ENCODE measurements around the gene POU5F1. TPM values are rescaled to one million over a fixed set of nuclear protein-coding genes. Genes with fewer than 3 reads are reported as not detected.
A peak's percentile ranks its signal among the peaks of the same experiment; 100 is the strongest.
"Not testable (repeated sequence)": the region's sequence is repeated elsewhere in the genome, so short reads cannot be mapped to it uniquely, and the experiment has no call there.

The POU5F1 gene
- total RNA-seq, 2 donors from 2014 or later: not detected

DNA sequence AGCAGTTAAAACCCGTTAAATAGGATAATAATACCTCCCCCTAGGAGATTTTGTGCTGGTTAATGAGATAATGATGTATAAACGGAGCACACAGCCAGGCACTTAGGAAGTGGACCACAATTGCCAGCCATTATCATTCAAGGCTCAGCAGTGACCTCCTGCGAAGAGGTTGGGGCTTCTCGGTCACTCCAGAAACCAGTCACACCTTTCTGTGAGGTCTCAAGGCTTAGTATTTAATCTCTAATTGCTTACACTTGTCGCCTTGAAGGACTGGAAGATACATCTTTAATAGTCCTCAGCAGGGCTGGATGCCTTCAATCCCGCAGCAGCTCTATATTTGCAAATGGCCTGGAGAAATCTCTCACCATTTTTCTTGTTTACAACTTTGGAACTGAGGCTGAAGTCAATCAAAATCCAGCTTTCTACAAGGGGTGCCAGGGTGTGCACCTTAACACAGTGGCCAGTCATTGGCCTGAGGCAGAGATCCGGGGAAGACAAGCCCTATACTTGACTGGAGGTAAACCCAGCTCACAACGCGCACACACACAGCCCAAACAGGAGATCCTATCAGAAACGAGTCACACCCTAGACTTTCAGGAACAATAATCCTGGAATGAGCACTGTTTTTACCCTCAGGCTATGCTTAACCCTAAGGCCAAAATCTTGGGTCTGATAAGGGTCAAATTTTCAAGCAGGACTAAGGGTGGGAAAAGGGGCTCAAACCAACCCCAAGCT, 1.2 kb downstream of the POU5F1 start:
- ATAC-seq (no peak), DNase-seq (no peak)
- Mint-ChIP-seq H3K4me1 (peaks cover 6% of the 10 kb centered on the region), H3K27me3 (no peaks in the 10 kb centered on the region), H3K4me3 (no peak overlapping the region), H3K27ac (no peak overlapping the region), H3K36me3 (ENCODE audit: low read depth) (no peaks in the 10 kb centered on the region)
- no peaks in the 10 kb centered on the region for H3K9me3 ChIP-seq (ENCODE audit: control insufficient read depth, low read length, poor library complexity, severe bottlenecking)

DNA sequence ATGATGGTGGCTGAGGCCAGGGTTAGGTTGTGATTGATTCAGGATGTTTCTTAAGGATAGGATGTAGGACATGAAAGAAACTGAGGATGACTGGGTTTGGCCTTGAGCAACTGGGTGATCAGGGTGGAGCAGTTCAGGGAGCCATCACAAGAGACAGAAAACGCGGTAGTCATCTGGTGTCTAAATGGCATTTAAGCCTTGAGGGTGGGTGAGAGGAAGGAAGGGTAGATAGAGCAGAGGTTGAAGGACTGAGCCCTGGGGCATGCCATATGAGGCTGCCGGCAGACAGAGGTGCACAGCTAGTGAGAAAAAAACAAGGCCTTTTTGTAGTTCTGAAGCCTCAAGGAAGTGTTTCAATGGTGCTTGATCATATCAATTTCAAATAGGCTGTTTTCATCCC, 1.9 kb downstream of the POU5F1 start:
- H3K4me3 Mint-ChIP-seq: no peak overlapping the region
- ATAC-seq: no peak
- H3K4me1 Mint-ChIP-seq: peaks cover 6% of the 10 kb centered on the region
- DNase-seq: no peak
- H3K9me3 ChIP-seq (ENCODE audit: control insufficient read depth, low read length, poor library complexity, severe bottlenecking): no peaks in the 10 kb centered on the region
- H3K27me3 Mint-ChIP-seq: no peaks in the 10 kb centered on the region
- H3K27ac Mint-ChIP-seq: no peak overlapping the region
- no peaks in the 10 kb centered on the region for H3K36me3 Mint-ChIP-seq (ENCODE audit: low read depth)

DNA sequence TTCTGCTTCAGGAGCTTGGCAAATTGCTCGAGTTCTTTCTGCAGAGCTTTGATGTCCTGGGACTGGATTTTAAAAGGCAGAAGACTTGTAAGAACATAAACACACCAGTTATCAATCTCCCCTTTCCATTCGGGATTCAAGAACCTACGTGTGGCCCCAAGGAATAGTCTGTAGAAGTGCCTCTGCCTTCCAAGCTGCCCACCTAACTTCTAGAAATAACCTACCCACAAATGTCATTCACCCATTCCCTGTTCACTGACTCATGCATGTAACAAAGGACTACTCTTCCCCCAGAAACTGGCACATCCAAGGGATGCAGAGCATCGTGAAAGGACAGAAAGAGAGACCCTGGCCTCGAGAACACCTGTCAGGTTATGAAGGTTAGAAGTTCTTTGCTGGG, 4.5 kb downstream of the POU5F1 start:
- Mint-ChIP-seq H3K4me1 (peaks cover 8% of the 10 kb centered on the region), H3K27ac (no peak overlapping the region), H3K27me3 (no peaks in the 10 kb centered on the region), H3K4me3 (no peak overlapping the region), H3K36me3 (ENCODE audit: low read depth) (no peaks in the 10 kb centered on the region)
- DNase-seq (no peak), ATAC-seq (no peak)
- H3K9me3 ChIP-seq (ENCODE audit: control insufficient read depth, low read length, poor library complexity, severe bottlenecking): no peaks in the 10 kb centered on the region

DNA sequence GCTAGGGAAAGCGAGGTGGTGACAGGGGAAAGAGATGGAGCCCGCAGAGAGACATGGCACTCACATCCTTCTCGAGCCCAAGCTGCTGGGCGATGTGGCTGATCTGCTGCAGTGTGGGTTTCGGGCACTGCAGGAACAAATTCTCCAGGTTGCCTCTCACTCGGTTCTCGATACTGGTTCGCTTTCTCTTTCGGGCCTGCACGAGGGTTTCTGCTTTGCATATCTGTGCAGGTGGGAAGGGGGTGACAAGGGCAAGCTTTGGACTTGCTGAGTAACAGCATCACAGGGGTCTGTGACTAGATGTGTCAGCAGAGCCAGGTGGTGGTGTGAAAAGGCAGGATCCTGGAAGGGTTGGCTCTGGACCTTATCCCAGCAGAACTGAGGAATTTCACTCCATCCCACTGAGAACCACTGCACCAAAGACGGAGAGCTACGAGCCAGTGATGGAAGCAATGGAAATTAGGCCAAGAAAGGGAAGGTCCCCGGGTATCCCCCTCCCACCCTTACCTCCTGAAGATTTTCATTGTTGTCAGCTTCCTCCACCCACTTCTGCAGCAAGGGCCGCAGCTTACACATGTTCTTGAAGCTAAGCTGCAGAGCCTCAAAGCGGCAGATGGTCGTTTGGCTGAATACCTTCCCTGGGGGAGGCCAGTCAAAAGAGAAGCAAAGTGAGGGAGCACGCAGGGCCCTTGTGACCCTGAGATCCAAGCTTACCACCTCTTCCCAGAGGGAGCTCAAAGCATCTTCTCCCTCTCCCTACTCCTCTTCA, 5.2 kb downstream of the POU5F1 start:
- H3K9me3 ChIP-seq (ENCODE audit: control insufficient read depth, low read length, poor library complexity, severe bottlenecking); H3K4me3 Mint-ChIP-seq; H3K36me3 Mint-ChIP-seq (ENCODE audit: low read depth); H3K27me3 Mint-ChIP-seq; H3K4me1 Mint-ChIP-seq; H3K27ac Mint-ChIP-seq; DNase-seq; ATAC-seq: not testable (repeated sequence)

DNA sequence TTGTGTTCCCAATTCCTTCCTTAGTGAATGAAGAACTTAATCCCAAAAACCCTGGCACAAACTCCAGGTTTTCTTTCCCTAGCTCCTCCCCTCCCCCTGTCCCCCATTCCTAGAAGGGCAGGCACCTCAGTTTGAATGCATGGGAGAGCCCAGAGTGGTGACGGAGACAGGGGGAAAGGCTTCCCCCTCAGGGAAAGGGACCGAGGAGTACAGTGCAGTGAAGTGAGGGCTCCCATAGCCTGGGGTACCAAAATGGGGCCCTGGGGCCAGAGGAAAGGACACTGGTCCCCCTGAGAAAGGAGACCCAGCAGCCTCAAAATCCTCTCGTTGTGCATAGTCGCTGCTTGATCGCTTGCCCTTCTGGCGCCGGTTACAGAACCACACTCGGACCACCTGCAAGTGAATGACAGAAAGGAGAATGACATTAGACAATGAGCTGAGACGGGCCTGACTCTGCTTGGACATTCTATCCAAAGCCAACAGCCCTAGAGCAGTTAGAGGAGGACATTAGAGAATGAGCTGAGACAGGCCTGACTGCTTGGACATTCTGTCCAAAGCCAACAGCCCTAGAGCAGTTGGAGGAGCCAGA, 5.9 kb downstream of the POU5F1 start:
- not testable (repeated sequence) for DNase-seq; H3K4me3 Mint-ChIP-seq; H3K9me3 ChIP-seq (ENCODE audit: control insufficient read depth, low read length, poor library complexity, severe bottlenecking); H3K36me3 Mint-ChIP-seq (ENCODE audit: low read depth); H3K27me3 Mint-ChIP-seq; H3K27ac Mint-ChIP-seq; ATAC-seq
- peaks cover 12% of the 10 kb centered on the region for H3K4me1 Mint-ChIP-seq

DNA sequence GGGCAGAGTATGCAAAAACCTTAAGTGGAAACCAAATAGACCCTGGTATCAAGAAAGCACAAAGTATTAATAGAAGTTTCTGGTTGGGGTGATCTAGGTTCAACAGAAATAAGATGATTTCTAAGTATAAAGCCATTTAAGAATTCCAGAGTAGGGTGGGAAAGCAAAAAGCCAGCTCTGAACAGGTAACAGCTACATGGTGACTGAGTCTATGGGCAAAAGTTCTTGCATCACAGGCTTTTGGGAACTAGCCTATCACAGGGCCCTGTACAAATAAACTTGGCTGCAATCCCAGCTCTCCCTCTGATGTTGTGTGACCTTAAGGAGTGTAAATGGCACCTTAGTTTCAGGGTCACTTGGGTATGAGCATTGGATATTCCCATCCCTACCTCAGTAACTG, 6.6 kb downstream of the POU5F1 start:
- H3K27ac Mint-ChIP-seq: no peak overlapping the region
- DNase-seq: no peak
- no peak for ATAC-seq
- H3K9me3 ChIP-seq (ENCODE audit: control insufficient read depth, low read length, poor library complexity, severe bottlenecking): no peaks in the 10 kb centered on the region
- H3K4me1 Mint-ChIP-seq: peaks cover 18% of the 10 kb centered on the region
- H3K4me3 Mint-ChIP-seq: no peak overlapping the region
- no peaks in the 10 kb centered on the region for H3K36me3 Mint-ChIP-seq (ENCODE audit: low read depth)
- no peaks in the 10 kb centered on the region for H3K27me3 Mint-ChIP-seq

DNA sequence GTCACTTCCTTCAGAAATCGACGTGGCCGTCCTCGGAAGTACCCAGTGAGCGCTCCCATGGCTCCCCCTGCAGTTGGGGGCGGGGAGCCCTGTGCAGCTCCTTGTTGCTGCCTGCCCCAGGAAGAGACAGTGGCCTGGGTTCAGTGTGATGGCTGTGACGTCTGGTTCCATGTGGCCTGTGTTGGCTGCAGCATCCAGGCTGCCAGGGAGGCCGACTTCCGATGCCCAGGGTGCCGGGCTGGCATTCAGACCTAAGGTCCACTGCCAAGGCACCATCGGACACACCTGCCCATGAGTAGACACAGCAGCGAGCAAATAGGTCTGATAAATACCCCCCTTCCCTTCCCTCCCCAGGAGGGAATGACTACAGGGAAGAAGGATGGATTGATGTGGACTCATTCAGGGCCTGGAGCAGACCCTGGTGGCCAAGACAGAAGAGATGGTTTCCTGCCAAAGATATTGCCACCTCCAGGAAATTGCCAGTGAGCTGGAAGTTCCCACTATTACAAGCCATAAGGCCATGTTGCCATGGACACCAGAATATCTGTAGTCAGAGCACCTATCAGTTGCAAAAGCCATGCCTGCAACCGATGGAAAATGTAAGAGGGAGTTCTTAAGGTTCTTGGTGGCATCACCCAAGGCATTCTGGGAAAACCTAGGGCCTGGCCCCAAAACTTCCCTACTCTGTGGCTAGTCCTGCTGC, 7.9 kb downstream of the POU5F1 start:
- Mint-ChIP-seq H3K4me1 (peaks cover 23% of the 10 kb centered on the region), H3K27me3 (no peaks in the 10 kb centered on the region), H3K36me3 (ENCODE audit: low read depth) (peaks cover 3% of the 10 kb centered on the region), H3K4me3 (no peak overlapping the region), H3K27ac (peak overlapping the region; percentile 24)
- no peak for DNase-seq
- no peak for ATAC-seq
- H3K9me3 ChIP-seq (ENCODE audit: control insufficient read depth, low read length, poor library complexity, severe bottlenecking): no peaks in the 10 kb centered on the region

DNA sequence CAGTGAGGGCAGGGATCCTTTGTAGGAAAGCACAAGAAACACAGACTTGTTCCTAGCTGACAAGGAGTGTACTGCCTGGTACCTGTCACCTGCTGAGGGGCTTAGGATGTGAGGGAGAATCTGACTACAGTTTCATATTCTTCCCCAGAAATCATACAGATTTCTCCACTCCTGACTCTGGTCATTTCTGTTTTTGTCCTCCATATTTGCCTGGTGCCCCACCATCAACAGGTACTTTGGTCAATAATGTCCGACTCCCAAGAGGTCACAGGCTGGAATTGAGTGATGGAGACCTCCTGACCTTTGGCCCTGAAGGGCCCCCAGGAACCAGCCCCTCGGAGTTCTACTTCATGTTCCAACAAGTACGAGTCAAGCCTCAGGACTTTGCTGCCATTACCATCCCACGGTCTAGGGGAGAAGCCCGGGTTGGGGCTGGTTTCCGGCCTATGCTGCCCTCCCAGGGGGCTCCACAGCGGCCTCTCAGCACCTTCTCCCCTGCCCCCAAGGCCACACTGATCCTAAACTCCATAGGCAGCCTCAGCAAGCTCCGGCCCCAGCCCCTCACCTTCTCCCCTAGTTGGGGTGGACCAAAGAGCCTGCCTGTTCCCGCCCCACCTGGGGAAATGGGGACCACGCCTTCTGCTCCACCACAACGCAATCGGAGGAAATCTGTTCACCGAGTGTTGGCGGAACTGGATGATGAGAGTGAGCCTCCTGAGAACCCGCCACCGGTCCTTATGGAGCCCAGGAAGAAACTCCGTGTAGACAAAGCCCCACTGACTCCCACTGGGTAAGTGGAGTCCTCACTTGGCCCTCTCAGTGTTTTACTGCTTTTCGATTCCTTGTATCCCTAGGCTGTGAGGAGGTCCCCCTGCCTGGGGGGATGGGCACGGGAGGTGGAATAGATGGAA, 9.0 kb downstream of the POU5F1 start:
- no peak for DNase-seq
- no peak for ATAC-seq
- Mint-ChIP-seq H3K27ac (peak overlapping the region; percentile 29), H3K4me1 (peaks cover 23% of the 10 kb centered on the region), H3K36me3 (ENCODE audit: low read depth) (peaks cover 3% of the 10 kb centered on the region), H3K4me3 (no peak overlapping the region), H3K27me3 (no peaks in the 10 kb centered on the region)
- no peaks in the 10 kb centered on the region for H3K9me3 ChIP-seq (ENCODE audit: control insufficient read depth, low read length, poor library complexity, severe bottlenecking)

DNA sequence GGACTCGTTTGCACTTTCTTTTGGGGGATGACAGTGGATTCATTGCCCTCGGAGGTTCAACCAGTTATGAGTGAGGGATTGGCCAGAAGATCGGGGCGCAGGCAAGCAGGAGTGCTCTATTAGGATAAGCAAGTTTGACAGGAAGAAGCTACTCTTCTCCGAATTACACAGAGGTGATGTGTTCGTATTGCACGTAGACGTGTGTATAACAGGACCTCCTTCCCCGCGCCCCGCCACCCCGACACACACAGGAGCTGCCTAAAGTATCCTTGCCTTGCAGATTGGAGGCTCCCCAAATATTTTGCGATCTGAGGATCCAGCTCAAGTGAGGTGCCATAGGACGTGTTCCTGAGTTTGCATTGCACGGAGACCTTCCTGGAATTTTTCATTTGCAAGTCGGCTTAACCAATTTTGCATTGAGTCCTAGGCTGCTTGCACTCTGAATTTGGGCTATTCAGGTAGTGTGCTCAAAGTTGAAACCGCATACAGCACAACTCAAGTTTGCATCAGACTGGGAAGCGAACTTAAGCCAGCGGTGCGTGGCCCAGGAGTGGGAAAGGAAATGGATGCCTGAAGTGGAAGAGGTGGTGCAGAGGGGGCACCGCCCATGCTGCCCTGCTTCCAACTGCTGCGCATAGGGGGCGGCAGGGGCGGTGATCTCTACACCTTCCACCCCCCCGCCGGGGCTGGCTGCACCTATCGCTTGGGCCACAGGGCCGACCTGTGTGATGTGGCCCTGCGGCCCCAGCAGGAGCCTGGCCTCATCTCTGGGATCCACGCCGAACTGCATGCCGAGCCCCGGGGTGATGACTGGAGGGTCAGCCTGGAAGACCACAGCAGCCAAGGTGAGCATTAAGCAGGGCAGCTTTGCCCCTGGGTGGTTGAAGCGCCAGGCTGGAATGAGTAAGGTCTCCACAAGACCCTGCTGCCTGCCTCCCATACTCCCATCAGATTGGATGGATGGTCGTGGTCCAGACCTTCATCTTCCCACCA, 11.3 kb downstream of the POU5F1 start:
- no peaks in the 10 kb centered on the region for H3K27me3 Mint-ChIP-seq
- H3K36me3 Mint-ChIP-seq (ENCODE audit: low read depth): peaks cover 6% of the 10 kb centered on the region
- DNase-seq (peak in 2 of 3 donors; percentile 19 to 33), ATAC-seq (no peak)
- peak overlapping the region; percentile 98 for H3K4me3 Mint-ChIP-seq
- peaks cover 18% of the 10 kb centered on the region for H3K4me1 Mint-ChIP-seq
- H3K9me3 ChIP-seq (ENCODE audit: control insufficient read depth, low read length, poor library complexity, severe bottlenecking): no peaks in the 10 kb centered on the region
- peak overlapping the region; percentile 83 for H3K27ac Mint-ChIP-seq

DNA sequence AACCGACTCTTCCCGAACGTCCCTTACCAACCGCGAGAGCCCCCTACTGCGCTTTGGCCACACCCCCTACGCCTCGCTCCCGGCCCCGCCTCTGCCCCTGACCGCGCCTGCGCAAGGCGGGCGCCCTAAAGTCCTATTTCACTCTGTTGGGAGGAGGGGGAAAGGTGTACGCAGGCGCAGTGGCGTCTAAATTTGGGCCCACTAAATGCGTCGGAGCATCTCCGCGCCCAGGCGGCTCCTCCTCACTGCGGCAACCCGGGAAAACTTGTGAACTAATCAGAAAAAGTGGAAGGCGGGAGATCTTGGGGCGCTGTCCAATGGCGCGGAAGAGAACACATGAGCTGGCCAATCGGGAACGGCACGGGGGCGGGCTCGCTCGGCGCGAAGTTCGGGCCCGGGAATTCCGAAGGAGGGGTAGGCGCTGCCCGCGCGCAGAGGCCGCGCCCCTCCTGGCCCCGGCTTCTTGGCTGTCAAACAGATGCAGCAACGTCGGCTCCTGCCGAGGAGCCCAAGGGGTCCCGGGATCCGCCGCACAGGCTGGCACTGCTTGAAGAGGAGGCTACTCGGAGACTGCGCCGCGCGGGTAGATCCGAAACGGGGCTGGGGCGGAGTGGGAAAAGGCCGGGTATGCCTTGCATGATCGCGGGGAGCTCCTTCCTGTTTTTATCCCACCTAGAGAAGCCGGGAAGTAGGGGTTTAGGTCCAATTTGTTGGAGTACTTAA, 12.2 kb downstream of the POU5F1 start, which contains the start of gene TCF19:
TCF19 (plus strand) TSS at position 450 of the 723 bp plus-strand sequence. CDS start 881 bp downstream, outside the sequence.
- H3K36me3 Mint-ChIP-seq (ENCODE audit: low read depth): peaks cover 6% of the 10 kb centered on the region
- no peaks in the 10 kb centered on the region for H3K9me3 ChIP-seq (ENCODE audit: control insufficient read depth, low read length, poor library complexity, severe bottlenecking)

DNA sequence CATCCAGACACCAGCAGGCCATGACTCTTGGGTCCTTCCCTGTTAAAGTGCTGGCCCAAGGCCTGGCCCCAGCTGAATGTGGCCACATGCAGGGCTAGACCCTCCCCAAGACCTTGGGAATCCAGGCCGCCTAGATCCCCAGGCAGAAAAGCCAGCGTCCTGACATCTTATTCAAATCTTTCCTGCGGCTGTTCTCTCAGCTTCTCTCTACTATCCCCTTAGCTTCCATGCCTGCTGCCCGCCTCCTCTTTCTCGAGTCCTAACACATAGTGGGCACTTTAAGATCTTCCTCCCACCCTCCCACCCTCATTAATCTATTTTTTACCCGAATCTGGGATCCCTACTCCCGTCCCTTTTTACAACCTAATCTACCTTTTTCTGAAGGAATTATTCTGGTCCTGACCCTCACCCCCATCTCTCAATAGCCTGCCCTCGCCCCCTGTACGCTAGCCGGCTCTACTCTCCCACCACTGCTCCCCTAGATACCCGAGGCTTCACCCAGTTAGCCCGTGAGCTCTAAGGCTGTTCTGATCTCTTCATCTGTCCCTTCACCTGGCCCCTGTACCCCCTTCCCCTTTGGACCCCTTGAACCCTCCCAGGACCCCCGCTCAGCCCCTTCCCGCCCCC, 12.9 kb downstream of the POU5F1 start, which contains the start of gene CCHCR1:
CCHCR1 (minus strand) TSS at position 290 of the 627 bp plus-strand sequence; CDS start at position 88, 202 bp downstream.
- Mint-ChIP-seq H3K36me3 (ENCODE audit: low read depth) (peaks cover 7% of the 10 kb centered on the region), H3K4me3 (peak within 1 kb of the TSS; percentile 98), H3K27ac (peak within 1 kb of the TSS; percentile 83), H3K4me1 (peaks cover 17% of the 10 kb centered on the region), H3K27me3 (no peaks in the 10 kb centered on the region)
- no peaks in the 10 kb centered on the region for H3K9me3 ChIP-seq (ENCODE audit: control insufficient read depth, low read length, poor library complexity, severe bottlenecking)
- ATAC-seq (peak; percentile 25), DNase-seq (no peak)

More for the DNA sequence above, 12.2 kb downstream of the POU5F1 start, which contains the start of gene TCF19:
- no peaks in the 10 kb centered on the region for H3K27me3 Mint-ChIP-seq
- peak; percentile 96 to 99 (median 99) for DNase-seq
- peak within 1 kb of the TSS; percentile 98 for H3K4me3 Mint-ChIP-seq
- peak; percentile 95 for ATAC-seq
- peak within 1 kb of the TSS; percentile 83 for H3K27ac Mint-ChIP-seq
- peaks cover 18% of the 10 kb centered on the region for H3K4me1 Mint-ChIP-seq
